ENCODE measurements around the gene HSDL1.

DNA sequence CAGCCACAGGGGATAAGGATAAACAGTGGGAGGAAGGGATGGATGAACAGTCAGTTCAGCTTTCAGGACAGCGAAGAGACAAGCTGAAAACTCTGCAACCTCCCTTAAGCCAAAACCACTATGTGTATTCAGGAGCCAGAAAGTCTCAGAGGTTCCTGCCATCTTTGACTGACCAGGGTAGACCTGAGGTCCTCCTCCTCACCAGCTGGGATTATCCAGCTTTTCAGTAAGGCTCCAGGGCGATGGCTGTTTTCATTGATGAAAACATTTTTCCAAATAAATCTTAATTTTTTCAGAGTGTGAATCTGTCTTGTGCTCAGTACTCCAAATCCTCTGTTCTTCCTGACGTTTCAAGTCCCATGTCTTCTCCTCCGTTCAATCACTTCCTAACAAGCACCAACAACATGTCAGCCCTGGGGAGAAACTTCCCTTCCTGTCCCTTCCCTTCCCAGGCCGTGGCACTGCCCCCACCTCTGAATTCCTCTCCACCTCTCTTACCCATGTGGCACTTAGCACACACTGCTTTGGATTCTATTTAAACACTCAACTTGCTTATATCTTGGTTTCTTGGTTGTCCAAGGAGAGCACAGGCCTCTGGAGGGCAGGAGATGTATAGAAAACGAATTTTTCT lies 5.2 kb downstream of the HSDL1 start:
- TF ChIP-seq, protein P1, sequence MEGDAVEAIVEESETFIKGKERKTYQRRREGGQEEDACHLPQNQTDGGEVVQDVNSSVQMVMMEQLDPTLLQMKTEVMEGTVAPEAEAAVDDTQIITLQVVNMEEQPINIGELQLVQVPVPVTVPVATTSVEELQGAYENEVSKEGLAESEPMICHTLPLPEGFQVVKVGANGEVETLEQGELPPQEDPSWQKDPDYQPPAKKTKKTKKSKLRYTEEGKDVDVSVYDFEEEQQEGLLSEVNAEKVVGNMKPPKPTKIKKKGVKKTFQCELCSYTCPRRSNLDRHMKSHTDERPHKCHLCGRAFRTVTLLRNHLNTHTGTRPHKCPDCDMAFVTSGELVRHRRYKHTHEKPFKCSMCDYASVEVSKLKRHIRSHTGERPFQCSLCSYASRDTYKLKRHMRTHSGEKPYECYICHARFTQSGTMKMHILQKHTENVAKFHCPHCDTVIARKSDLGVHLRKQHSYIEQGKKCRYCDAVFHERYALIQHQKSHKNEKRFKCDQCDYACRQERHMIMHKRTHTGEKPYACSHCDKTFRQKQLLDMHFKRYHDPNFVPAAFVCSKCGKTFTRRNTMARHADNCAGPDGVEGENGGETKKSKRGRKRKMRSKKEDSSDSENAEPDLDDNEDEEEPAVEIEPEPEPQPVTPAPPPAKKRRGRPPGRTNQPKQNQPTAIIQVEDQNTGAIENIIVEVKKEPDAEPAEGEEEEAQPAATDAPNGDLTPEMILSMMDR (IDR thresholded peaks at IDR 0.05): no peak
- TF ChIP-seq EZH2 (IDR thresholded peaks at IDR 0.05) (no peak), EZH2phosphoT487 (IDR thresholded peaks at IDR 0.05) (no peak)
